Measurements from ENCODE around the gene RIMS1.

The RIMS1 gene

DNA sequence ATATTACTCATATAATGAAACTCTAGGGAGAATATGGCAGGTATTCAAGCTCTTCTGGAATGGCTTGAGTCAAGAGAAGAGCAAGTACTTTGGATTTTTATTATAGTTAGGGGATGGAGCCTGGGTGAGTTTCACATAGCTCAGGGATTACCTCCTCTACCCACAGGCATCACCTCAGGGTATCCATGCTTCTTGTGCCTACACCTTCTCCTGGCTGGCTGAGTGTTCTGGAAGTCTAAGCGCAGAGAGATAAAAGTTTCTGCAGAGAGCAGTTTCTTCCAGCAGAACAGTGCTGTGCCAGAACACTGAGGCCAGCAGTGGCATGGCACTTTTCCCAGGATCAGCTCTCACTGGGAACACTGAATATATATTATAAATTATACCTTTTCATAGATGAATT lies 535.8 kb downstream of the RIMS1 start:
- TF ChIP-seq, protein P1, sequence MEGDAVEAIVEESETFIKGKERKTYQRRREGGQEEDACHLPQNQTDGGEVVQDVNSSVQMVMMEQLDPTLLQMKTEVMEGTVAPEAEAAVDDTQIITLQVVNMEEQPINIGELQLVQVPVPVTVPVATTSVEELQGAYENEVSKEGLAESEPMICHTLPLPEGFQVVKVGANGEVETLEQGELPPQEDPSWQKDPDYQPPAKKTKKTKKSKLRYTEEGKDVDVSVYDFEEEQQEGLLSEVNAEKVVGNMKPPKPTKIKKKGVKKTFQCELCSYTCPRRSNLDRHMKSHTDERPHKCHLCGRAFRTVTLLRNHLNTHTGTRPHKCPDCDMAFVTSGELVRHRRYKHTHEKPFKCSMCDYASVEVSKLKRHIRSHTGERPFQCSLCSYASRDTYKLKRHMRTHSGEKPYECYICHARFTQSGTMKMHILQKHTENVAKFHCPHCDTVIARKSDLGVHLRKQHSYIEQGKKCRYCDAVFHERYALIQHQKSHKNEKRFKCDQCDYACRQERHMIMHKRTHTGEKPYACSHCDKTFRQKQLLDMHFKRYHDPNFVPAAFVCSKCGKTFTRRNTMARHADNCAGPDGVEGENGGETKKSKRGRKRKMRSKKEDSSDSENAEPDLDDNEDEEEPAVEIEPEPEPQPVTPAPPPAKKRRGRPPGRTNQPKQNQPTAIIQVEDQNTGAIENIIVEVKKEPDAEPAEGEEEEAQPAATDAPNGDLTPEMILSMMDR (IDR thresholded peaks at IDR 0.05): no peak
- no peak for DNase-seq (ENCODE audit: low spot score)
- no peak overlapping the region for H3K27ac ChIP-seq
- H3K4me3 ChIP-seq: no peak overlapping the region

DNA sequence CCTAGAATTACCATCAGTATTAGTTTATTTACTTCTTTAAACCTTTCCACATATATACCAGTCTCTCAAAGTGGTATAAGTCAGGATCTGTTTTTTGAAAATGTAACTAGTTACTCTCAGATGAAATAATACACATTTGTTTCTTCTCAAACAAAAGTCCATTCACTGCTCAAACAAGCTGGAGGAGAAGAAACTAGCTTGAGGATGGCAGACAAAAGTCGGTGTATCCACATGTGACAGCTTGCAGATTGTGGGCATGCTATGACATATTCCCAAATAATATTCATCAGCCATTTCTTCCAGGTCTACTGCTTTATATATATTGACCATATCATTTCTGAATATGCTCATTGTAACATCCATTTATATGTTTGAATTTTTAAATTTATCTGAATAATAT lies 538.1 kb downstream of the RIMS1 start:
- Histone ChIP-seq H3K27ac (no peak overlapping the region), H3K4me3 (no peak overlapping the region)
- no peak for DNase-seq (ENCODE audit: low spot score)
- TF ChIP-seq, protein P1 (IDR thresholded peaks at IDR 0.05): no peak

DNA sequence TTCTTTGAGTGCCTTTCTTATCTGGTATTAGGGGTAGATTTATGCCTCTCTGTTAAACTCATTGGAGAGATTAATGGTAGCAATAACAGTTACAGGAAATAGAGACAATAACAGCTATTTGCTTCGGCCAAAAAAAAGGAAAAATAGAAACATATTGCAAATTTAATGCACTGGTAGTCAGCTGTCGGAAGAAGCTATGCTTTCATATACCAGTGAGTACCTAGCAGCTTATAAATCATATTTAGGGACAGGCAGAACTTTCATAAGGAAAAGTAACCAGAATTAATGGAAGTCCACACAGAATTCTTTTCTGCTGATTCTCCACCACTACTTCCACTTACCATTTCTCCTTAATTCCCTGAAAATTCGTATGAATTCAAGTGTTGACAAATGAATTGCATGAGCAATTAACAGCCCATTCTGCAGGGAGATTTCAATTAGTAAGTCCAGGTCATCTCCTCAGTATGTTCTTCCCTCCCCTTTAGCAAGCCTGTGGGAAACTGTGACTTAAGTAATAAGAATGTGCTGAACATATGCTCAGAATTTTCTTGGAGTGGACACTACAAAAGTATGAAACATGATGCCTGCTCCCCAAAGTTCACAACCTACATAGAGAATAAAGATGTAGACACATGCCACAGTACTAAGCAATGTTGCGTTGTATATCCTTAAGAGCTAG lies 538.8 kb downstream of the RIMS1 start:
- DNase-seq (ENCODE audit: low spot score): no peak
- Histone ChIP-seq H3K4me3 (no peak overlapping the region), H3K27ac (no peak overlapping the region)
- TF ChIP-seq, protein P1 (IDR thresholded peaks at IDR 0.05): no peak

DNA sequence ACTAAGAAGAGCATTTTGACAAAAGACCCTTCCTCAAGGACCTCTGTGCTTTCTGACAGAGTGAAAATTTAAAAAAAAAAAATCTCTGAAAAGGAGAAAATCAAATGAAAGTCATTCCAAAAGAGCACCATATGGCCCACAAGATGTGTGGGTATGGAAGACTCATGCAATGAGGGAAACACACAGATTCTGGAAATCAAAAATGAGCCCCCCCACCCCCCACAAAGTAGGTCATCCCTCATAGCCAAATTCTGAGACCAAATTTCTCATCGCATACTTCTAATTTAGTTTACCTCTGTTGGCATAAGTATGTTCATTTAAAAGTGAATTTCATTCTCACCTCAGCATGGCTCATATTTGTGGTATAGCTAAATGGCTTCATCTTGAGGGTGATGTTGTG lies 554.3 kb downstream of the RIMS1 start:
- TF ChIP-seq, protein P1 (IDR thresholded peaks at IDR 0.05): no peak
- no peak for DNase-seq (ENCODE audit: low spot score)
- Histone ChIP-seq H3K27ac (no peak overlapping the region), H3K4me3 (no peak overlapping the region)

DNA sequence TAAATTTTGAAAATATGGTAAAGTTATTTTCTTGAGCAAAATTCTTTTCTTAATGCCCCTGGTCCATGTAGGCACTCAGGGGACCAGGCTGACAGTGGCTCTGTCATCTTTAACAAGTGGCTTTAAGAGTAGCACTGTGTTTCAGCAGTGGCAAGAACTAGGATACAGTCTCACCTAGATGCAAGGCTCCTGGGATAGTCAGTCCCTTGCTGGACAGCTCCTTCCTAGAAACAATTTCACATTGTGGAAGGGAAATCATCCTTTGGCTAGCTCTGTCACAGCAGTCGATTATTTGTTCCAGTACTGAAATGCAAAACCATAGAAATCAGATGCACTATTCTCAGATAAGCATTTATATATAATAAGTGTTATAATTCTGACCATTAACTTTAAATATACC lies 560.1 kb downstream of the RIMS1 start:
- Histone ChIP-seq H3K4me3 (no peak overlapping the region), H3K27ac (no peak overlapping the region)
- TF ChIP-seq, protein P1 (IDR thresholded peaks at IDR 0.05): no peak
- DNase-seq (ENCODE audit: low spot score): no peak
